Adrenal gland (tissue), 12 donors: ENCODE measurements around the gene WWTR1. TPM values are rescaled to one million over a fixed set of nuclear protein-coding genes. Genes with fewer than 3 reads are reported as not detected.

Source experiments
- DNase-seq, 7 donors: peaks; one replicate each; pipeline ENCODE4 v3.0.0-alpha.2; 2019 to 2020
- H3K27ac ChIP-seq, 5 donors: fragments of 200-600 bp; sonication (generic) in 4 of 5; 1 replicate in 3 of 5; 2 replicates in 2 of 5; pipeline versions ENCODE4 v1.5.1 to v1.8.0; 2016 to 2020; ENCODE audit warnings: mild to moderate bottlenecking in 1 of 5
- H3K27me3 ChIP-seq: fragments of 200-600 bp; 2 replicates; pipeline ENCODE4 v1.8.0; 2021
- H3K36me3 ChIP-seq, 2 donors: fragments of 200-600 bp; replicated peaks in 1 of 2; 1 replicate in 1 of 2; 2 replicates in 1 of 2; pipeline versions ENCODE4 v1.5.1 to v1.8.0; 2018 to 2022
- H3K4me1 ChIP-seq, 2 donors: fragments of 200-600 bp; replicated peaks in 1 of 2; 1 replicate in 1 of 2; 2 replicates in 1 of 2; pipeline versions ENCODE4 v1.5.1 to v1.8.0; 2018 to 2021
- H3K4me3 ChIP-seq, 4 donors: fragments of 200-600 bp; sonication (generic) in 3 of 4; one replicate each; pipeline ENCODE4 v1.5.1; 2016 to 2018
- H3K9me3 ChIP-seq, 3 donors: fragments of 200-600 bp; sonication (generic) in 1 of 3; replicated peaks in 1 of 3; 1 replicate in 2 of 3; 2 replicates in 1 of 3; pipeline versions ENCODE4 v1.5.1 to v1.8.0; 2016 to 2021
- CTCF ChIP-seq, 6 experiments: fragments of 450-650 bp in 4 of 6; fragments of 200-600 bp in 2 of 6; sonication (generic) in 1 of 6; IDR thresholded peaks; 1 replicate in 5 of 6; 2 replicates in 1 of 6; pipeline versions ENCODE4 v1.5.1 to v1.8.0; 2016 to 2021; ENCODE audit warnings: antibody characterized with exemption in 6 of 6, mild to moderate bottlenecking in 2 of 6, moderate library complexity in 1 of 6
- POLR2A ChIP-seq, 2 donors: fragments of 450-650 bp; IDR thresholded peaks; one replicate each; pipeline ENCODE4 v1.6.1; 2017; ENCODE audit warnings: antibody characterized with exemption in 2 of 2, mild to moderate bottlenecking in 2 of 2, moderate library complexity in 1 of 2
- WGBS, 4 donors: extraction: QIAGEN DNeasy Blood & Tissue Kit in 2 of 4; methylation state at CpG; one replicate each; pipeline versions ENCODE4 v1.1.5 to v1.1.7; 2013 to 2017; 5-methylcytosine and 5-hydroxymethylcytosine counted together
- intact Hi-C, 2 donors: fragments of 100-400 bp; cut with DNase I; formaldehyde crosslinking; loops; one replicate each; pipeline versions ENCODE4 v1.14.1 to v1.15.0; 2022 to 2023
- polyA plus RNA-seq, 3 donors: library from polyadenylated mRNA; stranded (reverse); fragments of 200-250 nt in 2 of 3; fragments of 350-450 nt in 1 of 3; fragmentation: Illumina TruSeq in 1 of 3; extraction: RNeasy Lipid Tissue Mini Kit (QIAGEN cat#74804) in 1 of 3; gene quantifications; one replicate each; pipeline ENCODE4 v1.2.3, GENCODE V29; 2013 to 2014
- total RNA-seq, 9 donors: library from RNA; depleted of rRNA in 4 of 9; stranded (reverse); fragments of >200 nt in 4 of 9; fragments of 120-200 nt in 1 of 9; fragmentation: NEBNext Ultra II Directional in 1 of 9; extraction: Animal tissue kit (Norgen Biotek cat#: 25700) in 1 of 9; gene quantifications; one replicate each; pipeline versions ENCODE4 v1.1.0 to v1.2.4, GENCODE V29; 2013 to 2023
- donor health status: healthy with polysubstance abuse.
- donor health status: Bipolar disorder and iron deficiency.
- donor health status: DM: yes; HTN: yes; CAD: no.
- donor health status: DM: no; HTN: no; CAD: no.
- donor health status: DM: no; HTN: no; CAD: no.
- donor health status: DM: yes; HTN: yes; CAD: no.

The WWTR1 gene
- total and polyA plus RNA-seq, 12 donors = 11.9 to 56.2 (median 35.6) TPM

GRCh38 chr3:149703466-149703865 is 45.6 kb upstream of the WWTR1 start:
- no peak overlapping the region for H3K27ac ChIP-seq
- intact Hi-C loops = no loop called here
- 81 to 93% (median 91%) methylated on average over 2 of the region's 2 CpGs for WGBS, 4 donors

GRCh38 chr3:149702691-149703441 is 45.0 kb upstream of the WWTR1 start:
- no peak for TF ChIP-seq CTCF (IDR thresholded peaks at IDR 0.05)
- no peak for TF ChIP-seq POLR2A (IDR thresholded peaks at IDR 0.05)
- Histone ChIP-seq H3K27ac (no peak overlapping the region), H3K9me3 (peaks cover 0 to 7% (median 0%) of the 10 kb centered on the region in 3 donors), H3K4me1 (no peaks in the 10 kb centered on the region), H3K27me3 (no peaks in the 10 kb centered on the region), H3K4me3 (no peak overlapping the region), H3K36me3 (no peaks in the 10 kb centered on the region)
- WGBS, 4 donors = 66 to 85% (median 73%) methylated on average over 4 of the region's 4 CpGs
- no peak for DNase-seq
- intact Hi-C loops = no loop called here

More at GRCh38 chr3:149703466-149703865, 45.6 kb upstream of the WWTR1 start:
- no peaks in the 10 kb centered on the region for H3K36me3 ChIP-seq
- no peak for TF ChIP-seq CTCF (IDR thresholded peaks at IDR 0.05)
- no peak for TF ChIP-seq POLR2A (IDR thresholded peaks at IDR 0.05)
- no peaks in the 10 kb centered on the region for H3K27me3 ChIP-seq
- H3K4me1 ChIP-seq = no peaks in the 10 kb centered on the region
- no peak overlapping the region for H3K4me3 ChIP-seq
- H3K9me3 ChIP-seq = peaks cover 0 to 4% (median 0%) of the 10 kb centered on the region in 3 donors
- DNase-seq = no peak

GRCh38 chr3:149701977-149702350 is 44.1 kb upstream of the WWTR1 start:
- intact Hi-C loops = no loop called here
- TF ChIP-seq POLR2A (IDR thresholded peaks at IDR 0.05) = no peak
- no peak for TF ChIP-seq CTCF (IDR thresholded peaks at IDR 0.05)
- Histone ChIP-seq H3K4me1 (no peaks in the 10 kb centered on the region), H3K4me3 (no peak overlapping the region), H3K9me3 (peaks cover 0 to 7% (median 0%) of the 10 kb centered on the region in 3 donors), H3K27me3 (no peaks in the 10 kb centered on the region), H3K36me3 (no peaks in the 10 kb centered on the region), H3K27ac (no peak overlapping the region)
- WGBS, 4 donors = 94 to 100% (median 97%) methylated on average over 1 of the region's 1 CpG
- no peak for DNase-seq

- H3K27ac ChIP-seq = no peak overlapping the region
- no peak for DNase-seq
- intact Hi-C loops = no loop called here
- WGBS, 4 donors = 88 to 89% (median 88%) methylated on average over 12 of the region's 12 CpGs
- H3K4me3 ChIP-seq = no peak overlapping the region
- peaks cover 0 to 7% (median 0%) of the 10 kb centered on the region in 3 donors for H3K9me3 ChIP-seq
- H3K4me1 ChIP-seq = no peaks in the 10 kb centered on the region
- TF ChIP-seq CTCF (IDR thresholded peaks at IDR 0.05) = no peak
- no peak for TF ChIP-seq POLR2A (IDR thresholded peaks at IDR 0.05)
- no peaks in the 10 kb centered on the region for H3K36me3 ChIP-seq
- H3K27me3 ChIP-seq = no peaks in the 10 kb centered on the region
Observed at GRCh38 chr3:149701206-149701976, 43.6 kb upstream of the WWTR1 start.
